ENCODE results near the gene SOCS4.
"Not testable (repeated sequence)": the region's sequence is repeated elsewhere in the genome, so short reads cannot be mapped to it uniquely, and the experiment has no call there.

The SOCS4 gene

GRCh38 chr14:55052269-55052930 is 25.4 kb downstream of the SOCS4 start:
- no peak for DNase-seq

DNA sequence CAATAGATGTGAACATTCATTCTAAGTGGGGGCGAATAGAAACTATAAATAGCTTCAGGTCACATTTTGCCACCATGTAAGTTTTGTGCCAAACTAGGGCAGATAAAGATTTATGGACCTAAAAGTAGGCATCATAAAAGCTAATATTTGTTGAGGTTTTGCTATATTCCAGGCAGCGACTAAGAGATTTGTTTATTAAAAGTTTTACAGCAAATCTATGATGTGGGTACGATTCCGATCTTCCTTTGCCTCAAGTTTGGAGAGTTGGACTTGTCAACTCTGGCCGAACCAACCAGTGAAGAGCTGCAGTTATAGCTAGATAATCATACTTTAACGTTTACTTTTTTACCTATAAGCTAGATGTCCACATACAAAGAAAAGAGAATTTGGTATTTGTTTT is 26.0 kb downstream of the SOCS4 start:
- DNase-seq: no peak

DNA sequence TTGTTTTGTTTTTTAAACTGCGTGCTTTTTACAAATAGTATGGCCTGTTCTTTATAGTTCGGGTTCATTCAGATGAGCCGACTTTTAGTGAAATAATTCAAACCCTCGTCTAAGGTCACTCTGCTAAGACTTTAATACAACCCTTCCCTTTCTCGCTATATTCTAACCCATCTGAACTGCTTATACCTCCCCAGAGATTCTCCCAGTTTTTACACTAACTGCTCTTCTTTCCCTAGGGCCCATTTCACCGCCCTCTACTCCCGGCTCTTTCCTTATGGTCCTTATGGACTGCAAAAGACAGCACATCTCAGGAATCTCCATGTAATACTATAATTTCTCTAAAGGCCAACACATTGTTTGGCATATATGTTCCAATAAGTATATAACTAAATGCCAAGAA is 26.5 kb downstream of the SOCS4 start:
- no peak for DNase-seq

- no peak for DNase-seq
Observed at GRCh38 chr14:55054098-55054497, 27.1 kb downstream of the SOCS4 start.

- DNase-seq: no peak
Observed at GRCh38 chr14:55057919-55058318, 30.9 kb downstream of the SOCS4 start.

- DNase-seq: no peak
Observed at GRCh38 chr14:55059333-55059732, 32.3 kb downstream of the SOCS4 start.

- no peak for DNase-seq
Observed at GRCh38 chr14:55062517-55063351, 35.7 kb downstream of the SOCS4 start.

DNA sequence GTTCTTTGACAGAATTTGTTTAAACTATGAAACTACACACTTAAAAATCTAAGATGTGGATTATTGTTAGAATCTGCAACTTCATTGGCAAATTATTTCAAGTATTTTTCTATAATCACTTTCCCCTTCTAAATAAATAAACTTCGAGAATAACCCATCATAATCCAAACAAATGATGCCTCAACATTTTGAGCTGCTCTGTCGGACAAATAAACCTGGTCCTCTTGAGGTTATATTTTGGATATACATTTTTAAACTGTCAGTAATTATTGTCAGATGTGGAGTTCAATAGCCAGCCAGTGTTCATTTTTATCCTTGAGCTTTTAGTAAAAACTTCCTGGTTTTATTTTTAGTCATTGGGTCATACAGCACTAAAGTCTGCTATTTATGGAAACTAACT is 37.9 kb downstream of the SOCS4 start:
- DNase-seq: not testable (repeated sequence)

GRCh38 chr14:55065411-55065810 is 38.4 kb downstream of the SOCS4 start:
- no peak for DNase-seq

DNA sequence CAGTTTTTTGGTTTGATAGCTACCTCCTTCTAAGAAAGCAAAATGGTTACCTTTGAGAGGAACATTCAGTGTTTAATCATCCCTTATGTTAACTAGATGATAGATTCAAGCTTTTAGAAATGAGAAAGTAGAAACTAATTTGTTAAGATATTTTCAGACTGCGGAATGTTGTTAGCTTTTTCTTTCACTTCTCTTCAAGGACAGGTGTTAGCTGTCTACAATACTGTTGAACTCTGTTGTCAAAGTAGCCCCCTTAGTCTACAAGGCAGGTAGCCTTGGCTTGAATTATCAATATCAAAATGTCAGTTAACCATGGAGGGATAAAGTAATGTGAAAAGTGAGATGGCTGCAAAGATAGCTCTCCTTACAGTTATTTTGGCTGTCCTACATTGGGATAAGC is 39.2 kb downstream of the SOCS4 start:
- no peak for DNase-seq

DNA sequence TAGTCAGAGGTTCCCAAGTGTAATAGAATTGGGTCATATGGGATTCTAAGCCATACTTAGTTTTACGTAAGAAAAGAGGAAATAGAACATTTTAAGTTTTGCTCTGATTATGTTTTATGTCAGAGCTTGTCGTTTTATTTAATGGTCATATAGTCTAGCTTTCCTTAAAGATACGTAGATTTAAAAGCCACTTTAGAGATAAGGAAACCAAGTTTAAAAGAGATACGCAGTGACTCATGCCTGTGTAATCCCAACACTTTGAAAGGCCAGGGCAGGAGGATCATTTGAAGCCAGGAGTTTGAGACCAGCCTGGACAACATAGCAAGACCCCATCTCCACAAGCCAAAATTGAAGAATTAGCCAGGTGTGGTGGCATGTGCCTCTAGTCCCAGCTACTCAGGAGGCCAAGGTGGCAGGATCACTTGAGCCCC is 44.0 kb downstream of the SOCS4 start:
- no peak for DNase-seq

GRCh38 chr14:55071870-55072640 is 45.0 kb downstream of the SOCS4 start:
- DNase-seq: no peak

- DNase-seq: no peak
Observed at GRCh38 chr14:55073856-55074255, 46.8 kb downstream of the SOCS4 start.

- DNase-seq: no peak
Observed at GRCh38 chr14:55074662-55075061, 47.6 kb downstream of the SOCS4 start.

DNA sequence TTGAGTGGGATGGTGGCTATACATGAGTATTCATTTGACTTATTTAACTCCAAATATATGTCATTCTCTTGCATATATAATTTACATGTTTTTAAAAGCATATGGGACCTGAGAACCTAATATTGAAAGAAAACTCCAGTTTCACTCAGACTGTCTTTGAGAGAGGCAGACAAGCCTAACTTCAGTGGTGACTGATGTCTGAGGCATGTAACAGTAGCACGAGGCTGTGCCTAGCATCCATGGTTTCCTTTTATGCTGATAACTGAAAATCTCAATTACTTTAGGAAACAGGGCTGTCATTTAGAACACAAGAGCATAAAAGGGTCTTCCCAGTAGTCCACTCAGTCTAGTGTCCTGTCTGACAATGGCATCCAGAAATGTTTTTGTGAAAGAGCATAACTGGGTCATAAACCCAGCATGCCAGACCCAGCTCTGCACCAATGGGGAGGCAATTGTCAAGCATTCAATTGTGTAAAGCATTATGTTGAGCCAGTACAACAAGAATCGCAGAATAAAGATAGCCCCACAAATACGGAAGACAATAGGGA is 48.7 kb downstream of the SOCS4 start:
- no peak for DNase-seq

DNA sequence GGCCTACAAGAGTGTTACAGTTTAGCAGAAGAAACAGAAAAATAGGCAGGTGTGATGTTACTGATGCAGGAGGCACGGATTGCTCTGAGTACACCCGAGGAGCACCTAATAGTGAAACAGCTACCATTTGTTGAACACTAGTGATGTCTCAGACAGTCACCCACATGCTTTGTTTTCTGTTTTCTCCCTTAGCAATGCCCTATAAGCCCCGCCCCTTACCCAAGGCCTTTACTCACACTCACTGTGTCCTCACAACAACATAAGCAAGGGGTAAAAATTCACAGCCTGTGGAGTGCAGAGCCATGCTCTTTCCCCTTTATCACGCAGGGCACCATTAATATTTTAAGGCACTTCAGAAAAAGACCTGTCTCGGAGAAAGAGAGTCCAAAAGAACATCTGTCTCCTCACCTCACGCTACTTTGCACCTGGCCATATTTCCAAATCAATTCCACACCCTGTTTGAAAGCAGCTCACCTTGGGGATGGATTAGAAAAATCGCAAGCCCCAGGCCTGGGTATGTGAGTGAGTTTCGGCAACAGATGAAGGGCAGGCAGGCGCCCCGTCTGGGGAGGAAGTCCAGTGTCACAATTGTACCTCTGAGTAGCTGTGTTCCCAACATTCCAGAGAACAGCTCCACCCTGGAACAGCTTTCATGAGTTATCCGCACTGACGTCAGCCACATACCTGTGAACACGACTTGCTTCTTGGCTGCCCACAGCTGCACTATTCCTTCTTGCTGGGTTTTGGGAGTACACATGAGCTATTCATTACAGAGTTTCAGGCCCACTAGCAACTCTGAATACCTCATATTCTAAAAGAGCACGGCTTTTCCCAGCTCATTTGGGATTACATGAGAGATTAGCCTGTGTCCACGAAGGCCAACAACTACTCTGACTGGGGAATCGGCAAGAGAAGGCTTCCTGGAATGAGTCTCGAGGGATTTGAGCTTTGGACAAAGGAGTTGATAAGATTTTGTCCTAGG is 50.4 kb downstream of the SOCS4 start:
- no peak for DNase-seq

DNA sequence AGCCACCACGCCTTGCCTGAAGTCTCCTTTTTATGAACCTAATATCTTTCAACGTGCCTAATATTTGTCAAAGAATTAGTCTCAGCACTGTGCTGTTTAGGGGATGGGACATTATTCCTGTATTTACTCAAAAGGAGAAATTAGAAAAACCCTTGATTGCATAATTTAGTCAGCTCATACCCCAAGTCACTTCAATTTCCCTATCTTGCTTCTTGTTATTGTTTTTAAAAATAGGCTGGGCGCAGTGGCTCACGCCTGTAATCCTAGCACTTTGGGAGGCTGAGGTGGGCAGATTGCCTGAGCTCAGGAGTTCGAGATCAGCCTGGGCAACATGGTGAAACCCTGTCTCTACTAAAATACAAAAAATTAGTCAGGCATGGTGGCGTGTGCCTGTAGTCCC is 52.9 kb downstream of the SOCS4 start:
- not testable (repeated sequence) for DNase-seq

- DNase-seq: no peak
Observed at GRCh38 chr14:55084401-55085059, 57.5 kb downstream of the SOCS4 start.

DNA sequence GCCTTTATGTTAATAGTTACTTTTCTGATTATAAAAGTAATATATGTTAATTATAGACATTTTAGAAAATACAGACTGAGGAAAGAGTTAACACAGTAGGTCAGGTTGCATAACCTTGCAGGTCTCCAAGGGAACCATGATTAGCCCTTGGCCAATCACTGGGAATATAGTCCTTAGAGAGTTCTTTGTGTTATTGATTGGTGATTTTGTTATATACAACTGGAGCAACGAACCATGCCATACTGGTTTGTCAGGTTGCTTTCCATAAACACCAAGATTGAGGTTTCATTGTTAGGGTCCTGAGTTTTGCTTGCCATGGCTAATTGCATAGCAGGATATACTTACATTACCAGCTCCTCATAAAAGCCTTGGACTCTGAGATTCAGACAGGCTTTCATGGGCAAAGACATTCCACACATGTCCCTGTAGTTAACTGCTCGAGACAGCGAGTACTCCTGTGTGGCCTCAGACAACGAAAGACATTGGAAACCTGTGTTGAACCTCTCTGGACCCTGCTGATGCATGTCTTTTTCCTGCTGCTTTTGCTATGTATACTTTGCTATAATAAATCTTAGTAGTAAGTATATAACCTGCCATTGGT is 58.1 kb downstream of the SOCS4 start:
- no peak for DNase-seq

DNA sequence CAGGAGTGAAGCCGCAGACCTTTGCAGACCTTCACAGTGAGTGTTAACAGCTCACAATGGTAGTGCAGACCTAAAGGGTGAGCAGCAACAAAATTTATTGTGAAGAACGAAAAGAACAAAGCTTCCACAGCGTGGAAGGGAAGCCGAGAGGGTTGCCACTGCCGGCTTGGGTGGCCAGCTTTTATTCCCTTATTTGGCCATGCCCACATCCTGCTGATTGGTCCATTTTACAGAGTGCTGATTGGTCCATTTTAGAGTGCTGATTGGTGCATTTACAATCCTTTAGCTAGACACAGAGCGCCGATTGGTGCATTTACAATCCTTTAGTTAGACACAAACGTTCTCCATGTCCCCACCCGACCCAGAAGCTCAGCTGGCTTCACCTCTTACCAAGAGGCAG is 59.9 kb downstream of the SOCS4 start:
- DNase-seq: no peak

DNA sequence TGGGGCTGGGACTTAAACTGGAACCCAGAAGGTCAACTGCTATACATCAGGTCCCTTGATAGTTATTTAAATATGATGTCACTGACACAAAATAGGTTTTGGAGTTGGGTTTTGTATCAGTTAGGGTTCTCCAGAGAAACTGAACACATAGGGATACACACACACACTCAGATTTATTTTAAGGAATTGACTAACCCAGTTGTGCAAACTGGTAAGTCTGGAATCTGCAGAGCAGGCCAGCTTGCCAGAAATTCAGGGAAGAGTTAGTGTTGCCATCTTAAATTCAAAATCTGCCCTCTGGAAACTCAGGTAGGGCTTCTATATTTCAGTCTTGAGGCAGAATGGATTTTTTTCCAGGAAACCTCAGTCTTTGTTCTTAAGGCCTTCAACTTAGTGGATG is 61.3 kb downstream of the SOCS4 start:
- no peak for DNase-seq
